Measurements from ENCODE around the gene CDCA4.

- TF ChIP-seq, protein P1, sequence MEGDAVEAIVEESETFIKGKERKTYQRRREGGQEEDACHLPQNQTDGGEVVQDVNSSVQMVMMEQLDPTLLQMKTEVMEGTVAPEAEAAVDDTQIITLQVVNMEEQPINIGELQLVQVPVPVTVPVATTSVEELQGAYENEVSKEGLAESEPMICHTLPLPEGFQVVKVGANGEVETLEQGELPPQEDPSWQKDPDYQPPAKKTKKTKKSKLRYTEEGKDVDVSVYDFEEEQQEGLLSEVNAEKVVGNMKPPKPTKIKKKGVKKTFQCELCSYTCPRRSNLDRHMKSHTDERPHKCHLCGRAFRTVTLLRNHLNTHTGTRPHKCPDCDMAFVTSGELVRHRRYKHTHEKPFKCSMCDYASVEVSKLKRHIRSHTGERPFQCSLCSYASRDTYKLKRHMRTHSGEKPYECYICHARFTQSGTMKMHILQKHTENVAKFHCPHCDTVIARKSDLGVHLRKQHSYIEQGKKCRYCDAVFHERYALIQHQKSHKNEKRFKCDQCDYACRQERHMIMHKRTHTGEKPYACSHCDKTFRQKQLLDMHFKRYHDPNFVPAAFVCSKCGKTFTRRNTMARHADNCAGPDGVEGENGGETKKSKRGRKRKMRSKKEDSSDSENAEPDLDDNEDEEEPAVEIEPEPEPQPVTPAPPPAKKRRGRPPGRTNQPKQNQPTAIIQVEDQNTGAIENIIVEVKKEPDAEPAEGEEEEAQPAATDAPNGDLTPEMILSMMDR (IDR thresholded peaks at IDR 0.05): no peak
- no peak for TF ChIP-seq POLR2A (IDR thresholded peaks at IDR 0.05)
Observed at GRCh38 chr14:105046891-105047282, 26.0 kb upstream of the CDCA4 start.
